BLaER1 treated with 17β-estradiol and CSF1 and Interleukin-3, amounts not matched to agents 10 nM and 100 nM (cell line): ENCODE results near the gene MRTFA.
A peak's percentile ranks its signal among the peaks of the same experiment; 100 is the strongest.
"Not testable (repeated sequence)": the region's sequence is repeated elsewhere in the genome, so short reads cannot be mapped to it uniquely, and the experiment has no call there.

ENCODE experiments used
- H3K27ac ChIP-seq, 11 experiments: shearing (Covaris generic); formaldehyde crosslinking; 2 replicates each; pipeline ENCODE4 v1.8.1; 2022
- H3K27me3 ChIP-seq, 11 experiments: shearing (Covaris generic); formaldehyde crosslinking; 2 replicates each; pipeline ENCODE4 v1.8.1; 2022
- H3K36me3 ChIP-seq, 11 experiments: shearing (Covaris generic); formaldehyde crosslinking; 2 replicates each; pipeline ENCODE4 v1.8.1; 2022
- H3K4me1 ChIP-seq, 10 experiments: shearing (Covaris generic); formaldehyde crosslinking; 2 replicates each; pipeline ENCODE4 v1.8.1; 2022
- H3K4me2 ChIP-seq, 11 experiments: shearing (Covaris generic); formaldehyde crosslinking; 2 replicates each; pipeline ENCODE4 v1.8.1; 2022
- H3K4me3 ChIP-seq, 10 experiments: shearing (Covaris generic); formaldehyde crosslinking; 2 replicates each; pipeline ENCODE4 v1.8.1; 2022
- H3K9ac ChIP-seq, 11 experiments: shearing (Covaris generic); formaldehyde crosslinking; 2 replicates each; pipeline ENCODE4 v1.8.1; 2022
- H3K9me3 ChIP-seq, 11 experiments: shearing (Covaris generic); formaldehyde crosslinking; replicated peaks in 1 of 11; 2 replicates each; pipeline ENCODE4 v1.8.1; 2022
- H4K20me1 ChIP-seq, 11 experiments: shearing (Covaris generic); formaldehyde crosslinking; 2 replicates each; pipeline ENCODE4 v1.8.1; 2022
- Cebpa-rat ChIP-seq, 11 experiments: shearing (Covaris generic); IDR thresholded peaks; 2 replicates each; pipeline ENCODE4 v1.8.1; 2022

Gene MRTFA

DNA sequence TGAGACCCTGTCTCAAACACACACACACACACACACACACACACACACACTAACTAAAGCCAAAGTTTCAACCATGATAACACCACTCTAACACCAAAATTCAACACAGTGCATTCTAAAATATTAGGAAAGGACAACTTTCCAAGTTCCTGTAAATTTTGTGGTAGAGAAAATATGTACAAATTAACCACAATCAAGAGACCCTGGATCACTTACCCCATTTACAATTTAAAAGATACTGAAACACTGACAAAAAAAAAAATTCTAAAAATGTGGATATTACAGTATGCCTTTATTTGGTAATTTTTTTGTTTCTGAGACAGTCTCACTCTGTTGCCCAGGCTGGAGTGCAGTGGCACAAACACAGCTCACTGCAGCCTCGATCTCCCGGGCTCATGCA lies 9.7 kb downstream of the MRTFA start:
- Histone ChIP-seq H3K4me3 (no peak overlapping the region), H3K4me1 (peaks cover 1 to 54% (median 10%) of the 10 kb centered on the region in 10 experiments; a peak in 19 of 20 replicates), H3K9ac (no peak overlapping the region), H3K9me3 (peaks cover 7 to 15% (median 12%) of the 10 kb centered on the region in 11 experiments; a peak in 19 of 22 replicates), H3K27ac (no peak overlapping the region), H3K27me3 (no peaks in the 10 kb centered on the region), H4K20me1 (peaks cover 37 to 100% (median 74%) of the 10 kb centered on the region in 11 experiments; a peak in 20 of 22 replicates), H3K36me3 (peaks cover 0 to 19% (median 8%) of the 10 kb centered on the region in 11 experiments; a peak in 15 of 22 replicates), H3K4me2 (0 out of 22 replicates have a peak overlapping the region, but pooled peaks of 1 of the 11 experiments have one; percentile 15)
- TF ChIP-seq Cebpa-rat (IDR thresholded peaks at IDR 0.05), result no peak

DNA sequence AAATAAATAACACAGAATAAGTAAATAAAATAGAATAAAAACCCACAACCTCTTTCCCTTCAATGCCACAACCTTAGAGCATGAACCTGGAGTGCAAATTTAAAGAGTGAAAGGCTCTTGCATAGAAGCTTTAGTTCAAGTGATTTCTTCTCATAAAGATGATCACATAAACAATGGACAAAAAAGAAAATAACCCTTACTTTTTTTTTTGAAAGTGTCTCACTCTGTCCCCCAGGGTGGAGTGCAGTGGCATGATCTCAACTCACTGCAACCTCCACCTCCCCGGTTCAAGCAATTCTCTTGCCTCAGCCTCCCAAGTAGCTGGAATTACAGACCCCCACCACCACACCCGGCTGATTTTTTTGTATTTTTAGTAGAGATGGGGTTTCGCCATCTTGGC lies 10.7 kb downstream of the MRTFA start:
- not testable (repeated sequence) for H3K9ac ChIP-seq, H3K4me3 ChIP-seq, H3K27me3 ChIP-seq, H3K4me2 ChIP-seq, H3K27ac ChIP-seq
- Histone ChIP-seq H3K4me1 (peaks cover 0 to 58% (median 10%) of the 10 kb centered on the region in 10 experiments; a peak in 16 of 20 replicates), H4K20me1 (peaks cover 35 to 99% (median 63%) of the 10 kb centered on the region in 11 experiments; a peak in 20 of 22 replicates), H3K9me3 (peaks cover 8 to 25% (median 23%) of the 10 kb centered on the region in 11 experiments), H3K36me3 (peaks cover 0 to 24% (median 18%) of the 10 kb centered on the region in 11 experiments; a peak in 19 of 22 replicates)

DNA sequence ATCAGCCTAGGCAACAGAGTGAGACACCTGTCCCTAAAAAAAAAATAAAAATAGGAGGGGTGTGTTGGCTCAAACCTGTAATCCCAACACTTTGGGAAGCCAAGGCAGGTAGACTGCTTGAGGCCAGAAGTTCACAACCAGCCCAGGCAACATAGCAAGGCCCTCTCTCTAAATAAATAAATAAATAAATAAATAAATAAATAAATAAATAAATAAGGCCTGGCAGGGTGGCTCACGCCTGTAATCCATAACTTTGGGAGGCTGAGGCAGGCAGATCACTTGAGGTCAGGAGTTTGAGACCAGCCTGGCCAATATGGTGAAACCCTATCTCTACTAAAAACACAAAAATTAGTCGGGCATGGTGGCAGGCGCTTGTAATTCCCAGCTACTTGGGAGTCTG lies 11.2 kb downstream of the MRTFA start:
- not testable (repeated sequence) for H3K4me3 ChIP-seq, H3K9ac ChIP-seq, H3K27me3 ChIP-seq, H3K4me2 ChIP-seq, H3K27ac ChIP-seq
- H4K20me1 ChIP-seq, result peaks cover 33 to 96% (median 58%) of the 10 kb centered on the region in 11 experiments; a peak in 20 of 22 replicates
- peaks cover 0 to 60% (median 10%) of the 10 kb centered on the region in 10 experiments; a peak in 16 of 20 replicates for H3K4me1 ChIP-seq
- peaks cover 14 to 30% (median 28%) of the 10 kb centered on the region in 11 experiments for H3K9me3 ChIP-seq
- H3K36me3 ChIP-seq, result peaks cover 0 to 30% (median 22%) of the 10 kb centered on the region in 11 experiments; a peak in 19 of 22 replicates

DNA sequence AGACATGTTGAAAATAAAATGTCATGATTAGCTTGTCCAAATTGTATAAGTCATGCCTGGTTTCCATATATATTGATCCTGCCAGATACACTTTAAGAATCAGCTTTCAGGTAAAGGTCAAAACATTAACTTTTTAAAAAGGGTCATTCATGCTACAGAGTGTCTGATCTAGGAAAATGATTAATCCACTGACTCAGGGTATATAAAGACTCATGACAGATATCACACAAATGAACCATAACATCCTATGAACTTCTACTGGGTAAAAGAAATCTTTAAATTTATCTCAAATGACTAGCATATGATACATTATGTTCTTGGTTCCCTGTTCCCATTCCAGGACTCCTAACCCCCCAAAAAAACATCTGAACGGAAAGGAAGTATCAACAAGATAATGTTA lies 11.7 kb downstream of the MRTFA start:
- no peak overlapping the region for H3K27ac ChIP-seq
- H3K4me2 ChIP-seq, result no peak overlapping the region
- H3K4me3 ChIP-seq, result no peak overlapping the region
- H3K9ac ChIP-seq, result no peak overlapping the region
- H3K27me3 ChIP-seq, result no peaks in the 10 kb centered on the region
- peaks cover 0 to 60% (median 10%) of the 10 kb centered on the region in 10 experiments; a peak in 16 of 20 replicates for H3K4me1 ChIP-seq
- no peak for TF ChIP-seq Cebpa-rat (IDR thresholded peaks at IDR 0.05)
- H4K20me1 ChIP-seq, result peaks cover 33 to 93% (median 53%) of the 10 kb centered on the region in 11 experiments; a peak in 20 of 22 replicates
- peaks cover 16 to 36% (median 33%) of the 10 kb centered on the region in 11 experiments for H3K9me3 ChIP-seq
- H3K36me3 ChIP-seq, result peaks cover 0 to 35% (median 24%) of the 10 kb centered on the region in 11 experiments; a peak in 19 of 22 replicates

DNA sequence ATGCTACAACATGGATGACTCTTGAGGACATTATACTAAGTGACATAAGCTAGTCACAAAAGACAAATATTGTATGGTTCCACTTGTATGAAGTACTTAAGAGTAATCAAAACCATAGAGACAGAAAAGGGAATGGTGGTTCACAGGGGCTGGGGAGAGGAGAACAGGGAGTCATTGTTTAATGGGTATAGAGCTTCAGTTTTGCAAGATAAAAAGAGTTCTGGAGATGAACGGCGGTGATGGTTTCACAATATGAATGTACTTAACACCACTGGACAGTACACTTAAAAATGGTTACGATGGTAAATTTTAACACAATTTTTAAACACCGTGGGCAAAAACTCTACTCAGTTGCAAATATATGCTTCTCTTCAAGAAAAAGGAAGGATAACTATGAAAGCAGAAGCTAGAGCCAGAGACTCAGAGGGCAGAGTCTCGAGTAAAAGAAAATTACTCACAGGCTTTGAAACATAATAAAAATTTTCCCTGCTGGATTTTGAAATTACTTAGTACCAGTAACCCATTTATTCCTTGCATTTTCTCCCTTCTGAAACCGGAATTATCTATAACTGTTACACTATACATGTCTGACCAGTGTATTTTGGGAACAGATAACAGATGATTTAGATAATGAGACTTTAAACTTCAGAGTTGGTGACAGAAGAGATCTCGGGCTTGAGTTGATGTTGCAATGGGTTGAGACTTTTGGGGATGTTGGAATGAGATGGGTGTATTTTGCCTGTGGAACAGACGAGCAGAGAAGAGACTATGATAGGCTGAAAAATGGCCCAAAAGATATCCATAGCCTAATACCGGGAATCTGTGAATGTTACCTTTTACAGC lies 15.0 kb downstream of the MRTFA start:
- no peak overlapping the region for H3K4me3 ChIP-seq
- peak overlapping the region in 3 of 11 experiments; percentile 28 to 85 (median 77); a peak in 5 of 22 replicates for H3K4me2 ChIP-seq
- H3K9me3 ChIP-seq, result peaks cover 16 to 53% (median 48%) of the 10 kb centered on the region in 11 experiments
- peaks cover 0 to 40% (median 32%) of the 10 kb centered on the region in 11 experiments; a peak in 20 of 22 replicates for H3K36me3 ChIP-seq
- no peaks in the 10 kb centered on the region for H3K27me3 ChIP-seq
- H3K27ac ChIP-seq, result peak overlapping the region in 3 of 11 experiments; percentile 12 to 63 (median 45); a peak in 4 of 22 replicates
- TF ChIP-seq Cebpa-rat (IDR thresholded peaks at IDR 0.05), result no peak
- H4K20me1 ChIP-seq, result peaks cover 12 to 82% (median 22%) of the 10 kb centered on the region in 11 experiments; a peak in 17 of 22 replicates
- peaks cover 0 to 48% (median 0%) of the 10 kb centered on the region in 10 experiments; a peak in 5 of 20 replicates for H3K4me1 ChIP-seq
- H3K9ac ChIP-seq, result peak overlapping the region in 2 of 11 experiments; percentile 16 to 36; a peak in 1 of 22 replicates

DNA sequence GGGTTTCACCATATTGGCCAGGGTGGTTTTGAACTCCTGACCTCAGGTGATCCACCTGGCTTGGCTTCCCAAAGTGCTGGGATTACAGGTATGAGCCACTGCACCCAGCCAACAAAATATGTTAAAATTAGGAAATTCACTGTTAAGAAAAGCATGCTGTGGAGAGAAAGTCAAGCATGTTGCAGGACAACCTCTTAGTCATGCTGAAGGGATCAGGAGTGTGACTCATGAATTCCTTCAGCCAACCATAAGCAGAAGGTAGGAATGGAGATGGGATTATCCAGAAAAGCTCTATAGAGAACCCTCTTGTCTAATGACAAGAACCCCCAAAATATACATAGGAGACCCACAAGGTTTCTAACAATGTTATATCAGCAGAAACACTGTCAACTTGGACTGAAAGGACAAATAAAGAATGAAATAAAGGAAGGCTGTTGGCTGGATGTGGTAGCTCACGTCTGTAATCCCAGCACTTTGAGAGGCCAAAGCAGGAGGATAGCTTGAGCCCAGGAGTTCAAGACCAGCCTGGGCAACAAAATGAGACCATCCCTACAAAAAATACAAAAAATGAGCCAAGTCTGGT lies 16.0 kb downstream of the MRTFA start:
- Histone ChIP-seq H3K4me3 (no peak overlapping the region), H3K4me1 (peaks cover 0 to 48% (median 0%) of the 10 kb centered on the region in 10 experiments; a peak in 5 of 20 replicates), H3K9me3 (peaks cover 16 to 53% (median 50%) of the 10 kb centered on the region in 11 experiments), H3K27me3 (no peaks in the 10 kb centered on the region), H4K20me1 (peaks cover 6 to 82% (median 12%) of the 10 kb centered on the region in 11 experiments; a peak in 16 of 22 replicates), H3K36me3 (peaks cover 0 to 40% (median 32%) of the 10 kb centered on the region in 11 experiments; a peak in 20 of 22 replicates), H3K27ac (peak overlapping the region in 3 of 11 experiments; percentile 12 to 63 (median 45); a peak in 4 of 22 replicates), H3K9ac (0 out of 22 replicates have a peak overlapping the region, but pooled peaks of 1 of the 11 experiments have one; percentile 16), H3K4me2 (peak overlapping the region in 3 of 11 experiments; percentile 28 to 85 (median 77); a peak in 5 of 22 replicates)
- TF ChIP-seq Cebpa-rat (IDR thresholded peaks at IDR 0.05), result no peak

DNA sequence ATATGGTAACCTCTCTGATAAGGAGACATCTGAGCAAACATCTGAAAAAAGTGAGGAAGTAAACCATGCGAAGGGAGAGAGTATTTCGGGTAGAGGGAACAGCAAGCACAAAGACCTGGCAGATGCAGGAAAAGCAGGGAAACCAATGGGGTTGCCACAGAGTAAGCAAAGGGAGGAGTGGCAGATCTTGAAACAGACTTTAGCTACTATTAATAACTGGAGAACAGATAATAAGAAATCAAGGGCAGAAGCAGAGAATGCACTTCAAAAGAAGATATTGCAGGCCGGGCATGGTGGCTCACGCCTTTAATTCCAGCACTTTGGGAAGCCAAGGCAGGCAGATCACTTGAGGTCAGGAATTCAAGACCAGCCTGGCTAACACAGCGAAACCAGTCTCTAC lies 18.1 kb downstream of the MRTFA start:
- 0 out of 22 replicates have a peak overlapping the region, but pooled peaks of 1 of the 11 experiments have one; percentile 29 for H3K4me2 ChIP-seq
- H3K27me3 ChIP-seq, result no peaks in the 10 kb centered on the region
- peaks cover 0 to 80% (median 3%) of the 10 kb centered on the region in 11 experiments; a peak in 13 of 22 replicates for H4K20me1 ChIP-seq
- H3K27ac ChIP-seq, result no peak overlapping the region
- H3K9ac ChIP-seq, result no peak overlapping the region
- no peak for TF ChIP-seq Cebpa-rat (IDR thresholded peaks at IDR 0.05)
- no peak overlapping the region for H3K4me3 ChIP-seq
- peaks cover 0 to 42% (median 32%) of the 10 kb centered on the region in 11 experiments; a peak in 20 of 22 replicates for H3K36me3 ChIP-seq
- peaks cover 16 to 53% (median 50%) of the 10 kb centered on the region in 11 experiments for H3K9me3 ChIP-seq
- peaks cover 0 to 48% (median 0%) of the 10 kb centered on the region in 10 experiments; a peak in 5 of 20 replicates for H3K4me1 ChIP-seq

DNA sequence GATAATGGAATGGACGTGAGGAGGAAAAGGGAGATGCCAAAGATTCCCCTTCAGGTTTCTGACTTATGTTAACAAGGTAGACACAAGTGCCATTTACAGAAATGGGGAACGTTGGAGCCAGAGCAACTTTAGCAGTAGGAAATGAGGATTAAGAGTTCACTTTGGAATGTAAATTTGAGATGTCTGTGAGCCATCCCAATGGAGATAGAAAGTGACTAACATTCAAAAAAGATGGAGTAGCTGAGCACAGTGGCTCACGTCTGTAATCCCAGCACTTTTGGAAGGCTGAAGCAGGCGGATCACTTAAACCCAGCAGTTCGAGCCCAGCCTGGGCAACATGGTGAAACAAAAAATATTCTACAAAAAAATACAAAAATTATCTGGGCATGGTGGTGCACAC lies 19.9 kb downstream of the MRTFA start:
- no peak for TF ChIP-seq Cebpa-rat (IDR thresholded peaks at IDR 0.05)
- H3K4me2 ChIP-seq, result no peak overlapping the region
- peaks cover 3 to 84% (median 20%) of the 10 kb centered on the region in 11 experiments; a peak in 15 of 22 replicates for H4K20me1 ChIP-seq
- no peak overlapping the region for H3K27ac ChIP-seq
- H3K36me3 ChIP-seq, result peaks cover 0 to 35% (median 20%) of the 10 kb centered on the region in 11 experiments; a peak in 19 of 22 replicates
- H3K4me1 ChIP-seq, result peaks cover 0 to 44% (median 0%) of the 10 kb centered on the region in 10 experiments; a peak in 5 of 20 replicates
- H3K9ac ChIP-seq, result no peak overlapping the region
- no peaks in the 10 kb centered on the region for H3K27me3 ChIP-seq
- peaks cover 10 to 37% (median 35%) of the 10 kb centered on the region in 11 experiments for H3K9me3 ChIP-seq
- no peak overlapping the region for H3K4me3 ChIP-seq
